Measurements from ENCODE around the gene NSMF. TPM values are rescaled to one million over a fixed set of nuclear protein-coding genes. Genes with fewer than 3 reads are reported as not detected.

NSMF gene
- total and polyA plus RNA-seq, 2 of the 8 experiments (the other 6 are each of a cell fraction or from before 2014, with no cell fraction given): 56.7 to 65.1 TPM

DNA sequence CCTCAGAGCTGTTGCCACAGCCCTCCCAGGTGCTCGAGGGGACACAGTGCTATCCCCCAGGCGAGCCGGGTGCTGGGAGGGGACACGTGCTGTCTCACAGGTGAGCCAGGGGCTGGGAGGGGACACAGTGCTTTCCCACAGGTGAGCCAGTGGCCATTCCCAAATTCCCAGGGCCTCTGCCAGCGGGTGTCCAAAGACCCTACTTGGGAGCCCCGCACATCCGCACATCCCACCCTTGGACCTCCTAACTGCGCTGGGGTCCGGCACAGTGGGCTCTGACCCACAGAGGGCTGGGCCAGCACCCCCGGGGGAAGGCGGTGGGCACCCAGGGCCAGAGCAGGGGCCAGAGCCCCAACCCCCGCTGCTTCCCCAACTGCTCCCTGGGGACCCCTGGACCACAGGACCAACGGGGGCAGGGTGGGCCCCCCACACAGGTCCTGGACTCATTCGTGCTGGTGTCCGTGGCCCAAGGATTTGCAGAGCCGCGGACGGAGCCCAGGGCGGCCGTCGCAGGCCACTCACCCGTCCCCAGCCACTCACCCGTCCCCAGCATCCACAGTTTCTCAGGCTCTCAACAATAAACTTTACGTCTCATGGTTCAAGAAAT lies 54.1 kb downstream of the NSMF start (continued):
- no peak for TF ChIP-seq MAFK (IDR thresholded peaks at IDR 0.05; ENCODE audit: low read depth, low read length)

All from H1 (cell line).